ENCODE results near the gene PYY.
"Not testable (repeated sequence)": the region's sequence is repeated elsewhere in the genome, so short reads cannot be mapped to it uniquely, and the experiment has no call there.

Gene PYY

GRCh38 chr17:43971436-43971835 lies 17.7 kb upstream of the PYY start:
- not testable (repeated sequence) for H3K36me3 Mint-ChIP-seq (ENCODE audit: low read depth); DNase-seq (ENCODE audit: low spot score); H3K27ac Mint-ChIP-seq; H3K4me3 Mint-ChIP-seq; H3K27me3 Mint-ChIP-seq (ENCODE audit: low read depth); H3K9me3 Mint-ChIP-seq; H3K4me1 Mint-ChIP-seq (ENCODE audit: low read depth)

GRCh38 chr17:43970366-43970765 lies 16.6 kb upstream of the PYY start:
- no peak overlapping the region for H3K4me3 Mint-ChIP-seq
- no peak overlapping the region for H3K27ac Mint-ChIP-seq
- no peaks in the 10 kb centered on the region for H3K36me3 Mint-ChIP-seq (ENCODE audit: low read depth)

GRCh38 chr17:43967251-43967875 lies 13.6 kb upstream of the PYY start:
- no peak for DNase-seq (ENCODE audit: low spot score)
- H3K27me3 Mint-ChIP-seq (ENCODE audit: low read depth), result peaks cover 8% of the 10 kb centered on the region
- H3K4me3 Mint-ChIP-seq, result no peak overlapping the region
- no peak overlapping the region for H3K27ac Mint-ChIP-seq
- no peaks in the 10 kb centered on the region for H3K36me3 Mint-ChIP-seq (ENCODE audit: low read depth)
- no peaks in the 10 kb centered on the region for H3K9me3 Mint-ChIP-seq
- H3K4me1 Mint-ChIP-seq (ENCODE audit: low read depth), result peaks cover 3% of the 10 kb centered on the region

More at GRCh38 chr17:43970366-43970765, 16.6 kb upstream of the PYY start:
- peaks cover 3% of the 10 kb centered on the region for H3K4me1 Mint-ChIP-seq (ENCODE audit: low read depth)
- H3K27me3 Mint-ChIP-seq (ENCODE audit: low read depth), result peaks cover 10% of the 10 kb centered on the region
- H3K9me3 Mint-ChIP-seq, result no peaks in the 10 kb centered on the region
- DNase-seq (ENCODE audit: low spot score), result no peak

GRCh38 chr17:43966276-43966675 lies 12.5 kb upstream of the PYY start:
- no peaks in the 10 kb centered on the region for H3K4me1 Mint-ChIP-seq (ENCODE audit: low read depth)
- no peaks in the 10 kb centered on the region for H3K9me3 Mint-ChIP-seq
- no peak for DNase-seq (ENCODE audit: low spot score)
- H3K4me3 Mint-ChIP-seq, result no peak overlapping the region
- no peaks in the 10 kb centered on the region for H3K36me3 Mint-ChIP-seq (ENCODE audit: low read depth)
- no peak overlapping the region for H3K27ac Mint-ChIP-seq
- peaks cover 9% of the 10 kb centered on the region for H3K27me3 Mint-ChIP-seq (ENCODE audit: low read depth)

- no peak overlapping the region for H3K27ac Mint-ChIP-seq
Measured at GRCh38 chr17:43962479-43962878, 8.7 kb upstream of the PYY start.

GRCh38 chr17:43961954-43962353 lies 8.2 kb upstream of the PYY start:
- no peak for DNase-seq (ENCODE audit: low spot score)
- Mint-ChIP-seq H3K27me3 (ENCODE audit: low read depth) (peaks cover 9% of the 10 kb centered on the region), H3K27ac (no peak overlapping the region), H3K4me3 (no peak overlapping the region), H3K36me3 (ENCODE audit: low read depth) (no peaks in the 10 kb centered on the region), H3K4me1 (ENCODE audit: low read depth) (no peaks in the 10 kb centered on the region), H3K9me3 (no peaks in the 10 kb centered on the region)

More at GRCh38 chr17:43962479-43962878, 8.7 kb upstream of the PYY start:
- Mint-ChIP-seq H3K4me1 (ENCODE audit: low read depth) (no peaks in the 10 kb centered on the region), H3K9me3 (no peaks in the 10 kb centered on the region), H3K36me3 (ENCODE audit: low read depth) (no peaks in the 10 kb centered on the region), H3K27me3 (ENCODE audit: low read depth) (peaks cover 9% of the 10 kb centered on the region), H3K4me3 (no peak overlapping the region)
- DNase-seq (ENCODE audit: low spot score), result no peak

- not testable (repeated sequence) for H3K9me3 Mint-ChIP-seq; H3K27me3 Mint-ChIP-seq (ENCODE audit: low read depth); H3K4me3 Mint-ChIP-seq; H3K4me1 Mint-ChIP-seq (ENCODE audit: low read depth); H3K27ac Mint-ChIP-seq; DNase-seq (ENCODE audit: low spot score); H3K36me3 Mint-ChIP-seq (ENCODE audit: low read depth)
Measured at GRCh38 chr17:43961292-43961691, 7.6 kb upstream of the PYY start.

- Mint-ChIP-seq H3K9me3 (no peaks in the 10 kb centered on the region), H3K36me3 (ENCODE audit: low read depth) (no peaks in the 10 kb centered on the region), H3K27ac (no peak overlapping the region), H3K4me1 (ENCODE audit: low read depth) (no peaks in the 10 kb centered on the region), H3K4me3 (no peak overlapping the region), H3K27me3 (ENCODE audit: low read depth) (peaks cover 24% of the 10 kb centered on the region)
- no peak for DNase-seq (ENCODE audit: low spot score)
Measured at GRCh38 chr17:43958748-43959352, 5.1 kb upstream of the PYY start.

GRCh38 chr17:43956222-43956621 lies 2.5 kb upstream of the PYY start:
- Mint-ChIP-seq H3K27me3 (ENCODE audit: low read depth) (peaks cover 42% of the 10 kb centered on the region), H3K4me1 (ENCODE audit: low read depth) (peaks cover 4% of the 10 kb centered on the region)

GRCh38 chr17:43952724-43953666 lies 745 bp downstream of the PYY start:
- Mint-ChIP-seq H3K4me1 (ENCODE audit: low read depth) (peaks cover 5% of the 10 kb centered on the region), H3K4me3 (peak overlapping the region; percentile 30), H3K27me3 (ENCODE audit: low read depth) (peaks cover 58% of the 10 kb centered on the region), H3K27ac (no peak overlapping the region), H3K36me3 (ENCODE audit: low read depth) (no peaks in the 10 kb centered on the region), H3K9me3 (no peaks in the 10 kb centered on the region)
- no peak for DNase-seq (ENCODE audit: low spot score)

More at GRCh38 chr17:43956222-43956621, 2.5 kb upstream of the PYY start:
- DNase-seq (ENCODE audit: low spot score), result no peak
- H3K27ac Mint-ChIP-seq, result no peak overlapping the region
- no peaks in the 10 kb centered on the region for H3K36me3 Mint-ChIP-seq (ENCODE audit: low read depth)
- H3K4me3 Mint-ChIP-seq, result no peak overlapping the region
- H3K9me3 Mint-ChIP-seq, result no peaks in the 10 kb centered on the region

- Mint-ChIP-seq H3K27me3 (ENCODE audit: low read depth) (peaks cover 61% of the 10 kb centered on the region), H3K36me3 (ENCODE audit: low read depth) (no peaks in the 10 kb centered on the region), H3K27ac (no peak overlapping the region), H3K4me1 (ENCODE audit: low read depth) (peaks cover 5% of the 10 kb centered on the region), H3K4me3 (no peak overlapping the region), H3K9me3 (no peaks in the 10 kb centered on the region)
- no peak for DNase-seq (ENCODE audit: low spot score)
Measured at GRCh38 chr17:43952351-43952723, 1.4 kb downstream of the PYY start.

- Mint-ChIP-seq H3K4me3 (no peak overlapping the region), H3K4me1 (ENCODE audit: low read depth) (peaks cover 5% of the 10 kb centered on the region), H3K36me3 (ENCODE audit: low read depth) (no peaks in the 10 kb centered on the region), H3K27ac (no peak overlapping the region), H3K27me3 (ENCODE audit: low read depth) (peaks cover 61% of the 10 kb centered on the region), H3K9me3 (no peaks in the 10 kb centered on the region)
- DNase-seq (ENCODE audit: low spot score), result no peak
Measured at GRCh38 chr17:43951750-43952149, 2.0 kb downstream of the PYY start.

- H3K4me1 Mint-ChIP-seq (ENCODE audit: low read depth), result peaks cover 5% of the 10 kb centered on the region
- DNase-seq (ENCODE audit: low spot score), result no peak
- H3K4me3 Mint-ChIP-seq, result no peak overlapping the region
- no peaks in the 10 kb centered on the region for H3K9me3 Mint-ChIP-seq
- H3K27me3 Mint-ChIP-seq (ENCODE audit: low read depth), result peaks cover 55% of the 10 kb centered on the region
- no peaks in the 10 kb centered on the region for H3K36me3 Mint-ChIP-seq (ENCODE audit: low read depth)
- no peak overlapping the region for H3K27ac Mint-ChIP-seq
Measured at GRCh38 chr17:43950554-43950953, 3.2 kb downstream of the PYY start.

GRCh38 chr17:43949781-43950180 lies 4.0 kb downstream of the PYY start:
- Mint-ChIP-seq H3K4me1 (ENCODE audit: low read depth) (peaks cover 7% of the 10 kb centered on the region), H3K27me3 (ENCODE audit: low read depth) (peaks cover 52% of the 10 kb centered on the region), H3K36me3 (ENCODE audit: low read depth) (no peaks in the 10 kb centered on the region), H3K9me3 (no peaks in the 10 kb centered on the region), H3K27ac (no peak overlapping the region), H3K4me3 (no peak overlapping the region)
- no peak for DNase-seq (ENCODE audit: low spot score)
